Measurements from ENCODE around the gene ADRA2B.

ADRA2B gene

GRCh38 chr2:96157649-96158553, 41.5 kb upstream of the ADRA2B start:
- H3K36me3 ChIP-seq (ENCODE audit: control insufficient read depth in 1 of 2, insufficient read depth in 2 of 2, low read depth in 1 of 2, low read length in 2 of 2): no peaks in the 10 kb centered on the region
- no peak overlapping the region for H3K27ac ChIP-seq (ENCODE audit: low read length, poor library complexity, severe bottlenecking)
- H3K14ac ChIP-seq (ENCODE audit: low read length in 2 of 2): no peak overlapping the region
- no peak overlapping the region for H2AFZ ChIP-seq (ENCODE audit: low read depth, low read length)
- H2BK5ac ChIP-seq (ENCODE audit: low read depth, low read length, poor library complexity, severe bottlenecking): no peak overlapping the region
- H2BK12ac ChIP-seq (ENCODE audit: low read length in 2 of 2): no peak overlapping the region
- peaks cover 13% of the 10 kb centered on the region for H3K4me1 ChIP-seq (ENCODE audit: control insufficient read depth, insufficient read depth, low read depth, low read length)
- H3K4me3 ChIP-seq (ENCODE audit: insufficient read depth in 1 of 2, low read depth in 1 of 2, low read length in 2 of 2): no peak overlapping the region
- H2BK120ac ChIP-seq (ENCODE audit: low read depth, low read length): no peak overlapping the region
- H3K9me3 ChIP-seq (ENCODE audit: control insufficient read depth, low read length): peaks cover 6% of the 10 kb centered on the region
- no peaks in the 10 kb centered on the region for H3K79me1 ChIP-seq (replicated peaks; ENCODE audit: low read length, poor library complexity, severe bottlenecking)
- peak overlapping the region; percentile 32 for H3K4me2 ChIP-seq (ENCODE audit: low read length, poor library complexity, severe bottlenecking)
- no peak for DNase-seq
- H3K27me3 ChIP-seq (ENCODE audit: control insufficient read depth in 1 of 2, insufficient read depth in 1 of 2, low read length in 2 of 2): peaks cover 0 to 37% of the 10 kb centered on the region in 2 experiments
- H2AK5ac ChIP-seq (ENCODE audit: low read length, severe bottlenecking): no peak overlapping the region
- H2BK15ac ChIP-seq (ENCODE audit: low read depth, poor library complexity, severe bottlenecking): no peak overlapping the region
- H4K91ac ChIP-seq (ENCODE audit: low read length): no peak overlapping the region
- H4K8ac ChIP-seq (ENCODE audit: low read length): no peak overlapping the region
- no peak overlapping the region for H3K4ac ChIP-seq (ENCODE audit: low read depth in 1 of 2, low read length in 2 of 2)
- no peak overlapping the region for H3K18ac ChIP-seq (ENCODE audit: low read depth in 1 of 2, low read length in 2 of 2)
- no peak overlapping the region for H3K9ac ChIP-seq (ENCODE audit: low read length)
- no peak overlapping the region for H3K23ac ChIP-seq (ENCODE audit: low read length in 2 of 2)
- 78% methylated on average over 17 of the region's 19 CpGs for whole genome bisulfite sequencing

GRCh38 chr2:96156926-96157648, 40.7 kb upstream of the ADRA2B start:
- Histone ChIP-seq H3K27ac (ENCODE audit: low read length, poor library complexity, severe bottlenecking) (no peak overlapping the region), H3K14ac (ENCODE audit: low read length in 2 of 2) (no peak overlapping the region), H2BK120ac (ENCODE audit: low read depth, low read length) (no peak overlapping the region), H2BK15ac (ENCODE audit: low read depth, poor library complexity, severe bottlenecking) (no peak overlapping the region), H2AFZ (ENCODE audit: low read depth, low read length) (no peak overlapping the region), H2BK5ac (ENCODE audit: low read depth, low read length, poor library complexity, severe bottlenecking) (no peak overlapping the region), H3K4me3 (ENCODE audit: insufficient read depth in 1 of 2, low read depth in 1 of 2, low read length in 2 of 2) (peak overlapping the region in 1 of 2 experiments; percentile 27), H3K36me3 (ENCODE audit: control insufficient read depth in 1 of 2, insufficient read depth in 2 of 2, low read depth in 1 of 2, low read length in 2 of 2) (no peaks in the 10 kb centered on the region), H3K4ac (ENCODE audit: low read depth in 1 of 2, low read length in 2 of 2) (no peak overlapping the region), H4K8ac (ENCODE audit: low read length) (no peak overlapping the region), H3K4me2 (ENCODE audit: low read length, poor library complexity, severe bottlenecking) (no peak overlapping the region), H4K91ac (ENCODE audit: low read length) (no peak overlapping the region), H3K9me3 (ENCODE audit: control insufficient read depth, low read length) (peaks cover 6% of the 10 kb centered on the region), H2AK5ac (ENCODE audit: low read length, severe bottlenecking) (no peak overlapping the region), H3K79me1 (replicated peaks; ENCODE audit: low read length, poor library complexity, severe bottlenecking) (no peaks in the 10 kb centered on the region), H3K4me1 (ENCODE audit: control insufficient read depth, insufficient read depth, low read depth, low read length) (peaks cover 13% of the 10 kb centered on the region), H2BK12ac (ENCODE audit: low read length in 2 of 2) (no peak overlapping the region), H3K9ac (ENCODE audit: low read length) (no peak overlapping the region), H3K18ac (ENCODE audit: low read depth in 1 of 2, low read length in 2 of 2) (no peak overlapping the region), H3K27me3 (ENCODE audit: control insufficient read depth in 1 of 2, insufficient read depth in 1 of 2, low read length in 2 of 2) (peaks cover 0 to 37% of the 10 kb centered on the region in 2 experiments), H3K23ac (ENCODE audit: low read length in 2 of 2) (no peak overlapping the region)
- WGBS: 89% methylated on average over 5 of the region's 5 CpGs
- DNase-seq: no peak

- H3K27me3 ChIP-seq (ENCODE audit: control insufficient read depth in 1 of 2, insufficient read depth in 1 of 2, low read length in 2 of 2): peaks cover 0 to 37% of the 10 kb centered on the region in 2 experiments
- no peak overlapping the region for H2BK12ac ChIP-seq (ENCODE audit: low read length in 2 of 2)
- H2BK120ac ChIP-seq (ENCODE audit: low read depth, low read length): no peak overlapping the region
- H2BK15ac ChIP-seq (ENCODE audit: low read depth, poor library complexity, severe bottlenecking): no peak overlapping the region
- H3K4ac ChIP-seq (ENCODE audit: low read depth in 1 of 2, low read length in 2 of 2): no peak overlapping the region
- H3K4me1 ChIP-seq (ENCODE audit: control insufficient read depth, insufficient read depth, low read depth, low read length): peaks cover 13% of the 10 kb centered on the region
- H4K8ac ChIP-seq (ENCODE audit: low read length): no peak overlapping the region
- no peaks in the 10 kb centered on the region for H3K79me1 ChIP-seq (replicated peaks; ENCODE audit: low read length, poor library complexity, severe bottlenecking)
- no peak overlapping the region for H3K18ac ChIP-seq (ENCODE audit: low read depth in 1 of 2, low read length in 2 of 2)
- 87% methylated on average over 10 of the region's 10 CpGs for WGBS
- H3K4me2 ChIP-seq (ENCODE audit: low read length, poor library complexity, severe bottlenecking): no peak overlapping the region
- H3K23ac ChIP-seq (ENCODE audit: low read length in 2 of 2): no peak overlapping the region
- no peak overlapping the region for H2AFZ ChIP-seq (ENCODE audit: low read depth, low read length)
- H3K4me3 ChIP-seq (ENCODE audit: insufficient read depth in 1 of 2, low read depth in 1 of 2, low read length in 2 of 2): no peak overlapping the region
- H4K91ac ChIP-seq (ENCODE audit: low read length): no peak overlapping the region
- no peak overlapping the region for H2BK5ac ChIP-seq (ENCODE audit: low read depth, low read length, poor library complexity, severe bottlenecking)
- no peak overlapping the region for H3K27ac ChIP-seq (ENCODE audit: low read length, poor library complexity, severe bottlenecking)
- H3K9me3 ChIP-seq (ENCODE audit: control insufficient read depth, low read length): peaks cover 6% of the 10 kb centered on the region
- no peaks in the 10 kb centered on the region for H3K36me3 ChIP-seq (ENCODE audit: control insufficient read depth in 1 of 2, insufficient read depth in 2 of 2, low read depth in 1 of 2, low read length in 2 of 2)
- no peak overlapping the region for H3K14ac ChIP-seq (ENCODE audit: low read length in 2 of 2)
- no peak overlapping the region for H3K9ac ChIP-seq (ENCODE audit: low read length)
- no peak overlapping the region for H2AK5ac ChIP-seq (ENCODE audit: low read length, severe bottlenecking)
- DNase-seq: no peak
Measured at GRCh38 chr2:96156011-96156820, 39.8 kb upstream of the ADRA2B start.
